M059J (cell line): ENCODE data around the gene HMCN2. TPM values are rescaled to one million over a fixed set of nuclear protein-coding genes. Genes with fewer than 3 reads are reported as not detected.

ENCODE experiments used
- DNase-seq: peaks from one replicate; pipeline ENCODE4 v3.0.0-alpha.2; 2012; ENCODE audit warnings: low read depth
- total RNA-seq: library from RNA; depleted of rRNA; stranded (reverse); fragments of >200 nt; shearing (Covaris generic); gene quantifications from 2 replicates; pipeline ENCODE4 v1.2.3, GENCODE V29; 2014; rRNA removed

HMCN2 gene, protein sequence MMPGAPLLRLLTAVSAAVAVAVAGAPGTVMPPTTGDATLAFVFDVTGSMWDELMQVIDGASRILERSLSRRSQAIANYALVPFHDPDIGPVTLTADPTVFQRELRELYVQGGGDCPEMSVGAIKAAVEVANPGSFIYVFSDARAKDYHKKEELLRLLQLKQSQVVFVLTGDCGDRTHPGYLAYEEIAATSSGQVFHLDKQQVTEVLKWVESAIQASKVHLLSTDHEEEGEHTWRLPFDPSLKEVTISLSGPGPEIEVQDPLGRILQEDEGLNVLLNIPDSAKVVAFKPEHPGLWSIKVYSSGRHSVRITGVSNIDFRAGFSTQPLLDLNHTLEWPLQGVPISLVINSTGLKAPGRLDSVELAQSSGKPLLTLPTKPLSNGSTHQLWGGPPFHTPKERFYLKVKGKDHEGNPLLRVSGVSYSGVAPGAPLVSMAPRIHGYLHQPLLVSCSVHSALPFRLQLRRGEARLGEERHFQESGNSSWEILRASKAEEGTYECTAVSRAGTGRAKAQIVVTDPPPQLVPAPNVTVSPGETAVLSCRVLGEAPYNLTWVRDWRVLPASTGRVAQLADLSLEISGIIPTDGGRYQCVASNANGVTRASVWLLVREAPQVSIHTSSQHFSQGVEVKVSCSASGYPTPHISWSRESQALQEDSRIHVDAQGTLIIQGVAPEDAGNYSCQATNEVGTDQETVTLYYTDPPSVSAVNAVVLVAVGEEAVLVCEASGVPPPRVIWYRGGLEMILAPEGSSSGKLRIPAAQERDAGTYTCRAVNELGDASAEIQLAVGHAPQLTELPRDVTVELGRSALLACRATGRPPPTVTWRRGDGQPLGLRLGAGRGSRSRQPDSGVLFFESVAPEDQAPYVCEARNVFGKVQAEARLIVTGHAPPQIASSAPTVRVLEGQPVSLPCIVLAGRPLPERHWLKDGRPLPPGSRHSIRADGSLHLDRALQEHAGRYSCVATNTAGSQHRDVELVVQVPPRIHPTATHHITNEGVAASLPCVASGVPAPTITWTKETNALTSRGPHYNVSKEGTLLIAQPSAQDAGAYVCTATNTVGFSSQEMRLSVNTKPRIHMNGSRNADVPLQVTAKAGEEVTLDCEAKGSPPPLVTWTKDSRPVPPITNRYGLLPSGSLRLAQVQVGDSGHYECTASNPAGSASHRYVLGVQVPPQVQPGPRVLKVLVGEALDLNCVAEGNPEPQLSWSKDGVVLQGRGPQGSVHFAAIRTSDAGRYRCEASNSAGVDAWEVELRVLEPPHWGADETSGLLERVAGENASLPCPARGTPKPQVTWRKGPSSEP (N-terminal part only)
- 0.66 TPM in 1 of 2 replicates, not detected in the other for total RNA-seq

DNA sequence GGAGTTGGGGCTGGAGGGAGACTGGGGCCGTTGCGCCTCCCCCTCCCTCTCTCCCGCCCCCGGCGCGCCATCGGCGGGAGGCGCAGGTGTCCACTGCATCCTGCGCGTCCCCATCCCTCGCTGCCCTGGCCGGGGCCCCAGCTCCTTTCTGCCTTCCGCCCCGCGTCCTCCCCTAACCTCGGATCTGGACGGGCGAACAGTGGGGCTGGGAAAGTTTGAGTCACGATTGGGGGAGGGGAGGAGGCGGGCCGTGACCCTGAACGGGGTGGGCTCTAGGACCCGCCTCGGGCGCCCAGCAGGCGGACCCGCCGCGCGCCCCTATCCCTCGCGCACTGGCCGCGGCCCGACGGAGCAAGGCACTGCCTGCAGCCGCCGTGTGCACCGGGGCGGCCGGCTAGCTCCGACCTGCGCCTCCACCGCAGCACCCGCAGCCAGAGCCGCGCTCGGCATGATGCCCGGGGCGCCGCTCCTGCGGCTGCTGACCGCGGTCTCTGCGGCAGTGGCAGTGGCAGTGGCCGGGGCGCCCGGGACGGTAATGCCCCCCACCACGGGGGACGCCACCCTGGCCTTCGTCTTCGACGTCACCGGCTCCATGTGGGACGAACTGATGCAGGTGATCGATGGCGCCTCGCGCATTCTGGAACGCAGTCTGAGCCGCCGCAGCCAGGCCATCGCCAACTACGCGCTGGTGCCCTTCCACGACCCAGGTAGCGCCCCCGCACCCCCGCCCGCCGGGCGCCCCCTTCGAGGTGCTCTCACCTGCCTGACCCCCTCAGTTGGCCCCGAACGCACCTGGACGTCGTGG is at the start of gene HMCN2:
HMCN2 (plus strand) TSS at position 330 of the 805 bp plus-strand sequence; CDS start at position 449, 119 bp downstream.
- DNase-seq = no peak

DNA sequence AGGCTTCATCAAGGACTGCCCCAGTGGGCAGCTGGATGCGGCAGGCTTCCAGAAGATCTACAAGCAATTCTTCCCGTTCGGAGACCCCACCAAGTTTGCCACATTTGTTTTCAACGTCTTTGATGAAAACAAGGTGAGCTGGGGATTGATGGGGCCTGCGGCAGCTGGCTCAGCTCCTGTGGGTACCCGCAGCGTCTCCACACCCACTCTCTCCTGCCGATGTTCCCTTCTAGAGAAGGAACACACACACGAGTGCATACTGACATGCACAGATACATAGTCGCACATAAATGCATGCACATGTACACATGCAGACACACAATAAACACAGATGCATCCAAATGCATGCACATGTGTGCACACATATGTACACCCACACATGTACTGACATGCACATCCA is 47.7 kb upstream of the HMCN2 start:
- no peak for DNase-seq

DNA sequence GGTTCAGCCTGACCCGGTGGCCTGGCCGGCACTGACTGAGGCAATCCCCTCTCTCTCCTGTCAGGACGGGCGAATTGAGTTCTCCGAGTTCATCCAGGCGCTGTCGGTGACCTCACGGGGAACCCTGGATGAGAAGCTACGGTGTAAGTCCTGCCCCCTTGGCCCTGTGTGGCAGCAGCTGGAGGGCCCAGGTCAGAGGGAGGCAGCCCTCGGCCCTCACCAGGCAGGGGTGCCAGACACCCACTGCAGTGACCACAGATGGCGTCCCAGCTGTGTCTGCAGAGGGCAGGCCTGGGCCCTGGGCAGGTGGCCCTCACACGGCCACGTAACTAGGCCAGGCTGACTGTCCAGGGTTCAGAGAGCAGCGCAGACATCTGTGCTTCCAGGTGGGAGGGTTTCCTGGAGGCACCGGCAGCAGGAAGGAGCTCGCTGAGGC is 45.9 kb upstream of the HMCN2 start:
- no peak for DNase-seq

DNA sequence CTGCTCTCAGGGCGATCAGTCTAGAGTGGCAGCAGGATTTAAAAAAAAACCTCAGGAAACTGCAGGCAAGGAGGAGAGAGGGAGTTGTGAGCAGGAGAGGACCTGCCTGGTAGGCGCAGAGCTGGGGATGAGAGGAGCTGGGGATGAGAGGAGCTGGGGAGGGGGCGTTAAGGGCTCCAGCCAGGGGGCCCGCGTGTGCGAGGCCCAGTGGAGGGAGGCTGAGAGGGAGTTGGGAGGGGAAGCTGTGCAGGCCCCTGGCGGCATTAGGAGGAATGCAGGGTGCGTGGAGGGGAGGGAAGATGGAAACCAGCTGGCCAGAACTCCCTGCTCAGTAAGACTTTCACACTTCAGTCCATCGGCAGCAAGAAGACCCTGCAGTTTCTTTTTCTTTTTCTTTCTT is 45.2 kb upstream of the HMCN2 start:
- no peak for DNase-seq

DNA sequence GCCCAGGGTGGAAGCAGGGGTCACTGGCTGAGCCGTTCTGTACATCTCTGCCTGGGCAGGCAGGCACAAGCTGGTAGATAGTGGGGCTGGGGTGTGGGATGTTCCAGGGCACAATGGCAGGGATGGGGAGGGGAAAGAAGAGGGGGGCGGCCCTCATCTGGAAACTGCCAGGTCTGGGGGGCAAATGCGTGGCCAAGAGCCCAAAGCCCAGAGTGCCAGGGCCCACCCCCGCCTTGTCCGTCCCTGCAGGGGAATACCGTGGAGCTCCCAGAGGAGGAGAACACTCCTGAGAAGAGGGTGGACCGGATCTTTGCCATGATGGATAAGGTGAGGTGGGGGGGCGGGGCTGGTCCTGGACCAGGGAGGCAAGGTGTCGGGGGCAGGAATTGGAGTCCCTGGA is 42.7 kb upstream of the HMCN2 start:
- no peak for DNase-seq

DNA sequence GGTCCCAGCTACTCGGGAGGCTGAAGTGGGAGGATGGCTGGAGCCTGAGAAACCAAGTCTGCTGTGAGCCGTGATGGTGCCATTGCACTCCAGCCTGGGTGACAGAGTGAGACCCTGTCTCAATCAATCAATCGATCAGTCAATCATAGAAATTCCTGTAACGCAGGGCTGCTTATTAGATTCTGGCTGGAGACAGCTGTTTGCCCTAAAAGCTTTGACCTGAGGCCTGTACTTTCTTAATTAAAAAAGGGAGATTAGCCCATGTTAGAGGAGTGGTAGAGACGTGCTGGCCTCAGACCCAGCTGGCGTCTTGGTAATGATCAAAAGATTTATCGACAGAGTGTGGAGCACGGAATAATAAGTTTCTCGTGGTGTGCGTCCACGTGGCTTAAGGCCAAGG is 40.5 kb upstream of the HMCN2 start:
- DNase-seq = no peak

DNA sequence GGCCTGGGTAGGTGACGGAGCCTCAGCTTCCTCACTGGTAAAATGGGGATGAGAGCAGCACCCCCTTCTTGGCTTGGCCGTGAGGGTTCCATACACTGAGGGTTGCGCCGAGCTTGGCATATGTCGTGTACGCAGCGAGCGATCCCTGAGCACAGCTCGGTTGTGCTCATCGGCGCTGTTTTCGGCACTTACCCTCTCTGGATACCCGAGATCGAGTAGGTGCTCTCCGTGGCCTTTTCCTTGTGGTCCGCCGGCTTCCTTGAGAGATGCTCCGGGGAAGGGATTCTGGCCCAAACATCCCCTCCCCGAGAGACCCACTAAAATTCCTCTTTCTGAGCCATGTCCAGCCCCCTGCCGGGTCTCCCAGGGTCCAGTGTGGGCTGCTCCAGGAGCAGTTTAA is 40.0 kb upstream of the HMCN2 start:
- DNase-seq = no peak

DNA sequence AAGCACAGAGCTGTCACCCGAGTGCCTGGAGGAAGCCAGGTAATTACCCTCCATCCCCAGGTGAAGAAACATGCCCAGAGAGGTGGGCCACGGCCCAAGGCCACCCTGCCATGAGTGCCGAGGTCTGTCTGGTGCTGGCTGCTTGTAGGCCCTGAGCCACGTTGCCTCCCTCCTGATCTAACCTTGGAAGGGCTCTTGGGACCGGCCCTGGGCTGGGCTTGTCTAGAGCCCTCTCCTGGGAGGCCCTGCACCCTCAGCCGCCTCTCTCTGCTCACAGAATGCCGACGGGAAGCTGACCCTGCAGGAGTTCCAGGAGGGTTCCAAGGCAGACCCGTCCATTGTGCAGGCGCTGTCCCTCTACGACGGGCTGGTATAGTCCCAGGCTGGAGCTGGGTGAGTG is 39.4 kb upstream of the HMCN2 start:
- DNase-seq = no peak

DNA sequence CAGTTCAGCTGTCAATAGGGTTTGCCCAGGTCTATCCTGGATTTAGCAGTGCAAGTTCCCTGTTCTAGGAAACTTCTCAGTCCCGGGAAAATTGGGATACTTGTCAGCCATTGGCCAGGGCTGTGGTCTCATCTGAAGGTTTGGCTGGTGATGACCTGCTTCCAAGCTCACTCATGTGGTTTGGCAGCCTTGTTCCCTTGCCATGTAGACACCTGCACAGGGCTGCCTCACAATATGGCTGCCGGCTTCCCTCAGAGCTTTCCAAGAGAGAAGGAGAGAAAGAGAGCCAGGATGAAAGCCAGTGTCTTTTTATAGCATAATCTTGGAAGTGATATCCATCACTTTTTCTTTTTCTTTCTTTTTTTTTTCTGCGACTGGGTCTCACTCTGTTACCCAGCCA is 37.7 kb upstream of the HMCN2 start:
- DNase-seq = no peak

DNA sequence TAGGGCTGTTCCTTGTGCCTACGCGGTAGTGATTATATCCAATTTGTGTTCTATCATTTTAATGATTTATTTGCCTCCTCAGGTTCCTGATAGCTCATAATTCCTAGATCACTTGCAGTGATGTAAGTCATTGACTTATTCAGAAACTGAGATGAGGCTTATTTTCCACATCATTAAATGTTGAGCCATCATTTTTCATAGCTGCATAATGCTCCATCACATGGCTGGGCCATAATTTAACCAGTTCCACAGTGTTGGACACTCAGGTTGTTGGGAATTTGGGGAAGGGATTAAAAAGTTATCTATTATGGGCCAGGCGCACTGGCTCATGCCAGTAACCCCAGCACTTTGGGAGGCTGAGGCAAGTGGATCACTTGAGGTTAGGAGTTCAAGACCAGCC is 35.8 kb upstream of the HMCN2 start:
- no peak for DNase-seq

DNA sequence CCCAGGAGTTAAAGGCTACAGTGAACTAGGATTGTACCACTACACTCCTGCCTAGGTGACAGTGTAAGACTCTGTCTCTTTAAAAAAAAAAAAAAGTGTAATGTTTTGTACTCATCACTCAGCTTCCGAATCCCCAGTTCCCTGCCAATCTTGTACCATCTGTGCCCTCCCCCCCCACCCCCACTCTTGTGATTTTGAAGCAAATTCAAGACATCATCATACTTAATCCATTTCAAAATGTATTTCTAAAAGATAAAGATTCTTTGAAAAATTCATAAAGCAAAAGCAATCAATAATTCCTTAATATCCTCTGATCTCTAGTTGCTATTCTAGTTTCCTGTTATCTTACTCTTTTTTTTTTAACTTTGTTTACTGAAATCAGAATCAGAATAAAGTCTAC is 34.9 kb upstream of the HMCN2 start:
- no peak for DNase-seq

DNA sequence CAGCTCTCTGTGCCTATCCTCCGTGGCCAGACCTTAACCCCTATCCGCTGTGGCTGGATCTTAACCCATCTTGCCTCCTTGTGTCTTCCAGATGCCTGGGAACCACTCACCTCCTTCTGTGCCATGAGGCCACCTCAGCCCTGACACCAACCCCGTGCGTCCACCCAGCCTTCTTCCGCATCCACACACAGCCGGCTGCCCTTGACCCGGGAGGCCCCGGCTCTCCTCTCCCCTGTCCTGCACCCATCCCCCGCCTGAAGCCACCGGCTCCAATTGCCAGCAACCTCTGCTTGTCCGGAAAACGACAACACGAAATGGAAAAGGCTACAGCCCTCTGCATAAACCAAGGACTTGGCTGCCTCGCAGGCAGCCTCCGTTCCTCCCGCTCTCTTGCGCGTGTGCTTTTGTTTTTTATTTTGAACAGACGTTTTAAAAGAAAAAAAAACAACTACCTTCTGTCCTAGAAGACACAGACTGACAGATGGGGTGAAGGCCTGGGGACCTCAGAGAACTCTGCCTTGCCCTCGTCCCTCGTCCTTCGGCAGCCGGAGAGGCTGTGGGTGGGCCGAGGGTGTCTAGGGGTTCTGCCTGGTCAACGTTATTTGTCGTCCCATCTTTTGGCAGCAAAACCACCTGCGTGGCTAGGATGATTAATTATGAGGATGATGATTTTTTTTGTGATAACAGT is 32.5 kb upstream of the HMCN2 start:
- no peak for DNase-seq

DNA sequence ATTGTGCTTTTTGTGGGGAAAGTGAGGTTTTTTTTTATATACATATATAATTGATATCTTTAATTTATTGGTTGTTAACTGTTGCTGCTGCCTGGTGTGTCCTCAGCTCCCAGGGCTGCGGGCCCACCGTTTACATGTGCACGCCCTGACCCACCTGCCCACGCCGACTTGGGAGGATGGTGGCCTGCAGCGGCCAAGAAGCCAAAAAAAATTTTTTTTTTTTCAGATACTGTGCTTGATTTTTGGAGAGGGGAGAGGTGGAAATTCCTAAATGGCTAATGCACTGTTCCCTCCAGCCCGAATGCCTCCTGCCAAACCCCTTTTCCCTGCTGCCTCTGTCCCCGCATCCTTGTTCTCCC is 32.0 kb upstream of the HMCN2 start:
- no peak for DNase-seq

DNA sequence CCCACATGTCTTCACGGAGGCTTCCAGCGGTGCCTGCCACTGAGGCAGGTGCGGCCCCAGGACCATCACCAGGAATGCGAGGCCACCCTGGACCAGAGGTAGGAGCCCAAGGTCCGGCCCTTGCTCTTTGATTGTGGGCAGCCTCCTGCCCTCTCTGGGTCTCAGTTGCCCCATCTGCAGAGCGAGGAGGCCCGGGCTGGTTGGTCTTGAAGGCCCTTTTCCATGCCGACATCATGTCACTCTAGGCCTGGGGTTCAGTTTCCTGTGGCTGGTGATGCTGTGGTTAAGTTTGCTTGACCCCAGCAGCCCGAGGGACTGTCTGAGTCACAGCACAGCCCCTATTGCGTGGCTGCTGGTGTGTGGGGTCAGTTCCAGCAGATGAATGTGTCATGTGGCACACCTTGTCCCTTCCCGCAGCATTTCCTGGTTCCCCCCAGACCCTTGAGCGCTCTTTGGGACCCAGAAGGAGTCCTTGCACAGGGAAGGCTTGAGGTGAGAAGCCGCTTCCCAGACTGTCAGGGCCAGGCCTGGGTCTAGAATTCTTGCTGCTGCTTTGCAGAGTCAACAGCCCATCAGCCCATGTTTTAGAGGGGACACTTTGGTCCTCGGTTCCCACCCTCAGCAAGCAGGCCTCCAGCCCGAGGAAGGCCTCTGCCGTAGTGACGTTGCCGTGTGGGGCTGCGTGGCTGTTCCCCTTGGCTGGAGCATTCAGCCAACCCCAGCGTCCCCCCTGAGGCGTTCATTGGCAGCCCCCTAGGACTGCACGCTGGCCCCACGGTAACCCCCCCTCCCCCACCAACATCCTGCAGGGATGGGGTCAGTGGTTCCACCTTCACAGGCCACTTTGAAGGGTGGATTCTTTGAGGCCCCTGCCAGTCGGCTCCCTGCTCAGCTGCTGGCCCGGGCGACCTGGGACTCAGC is 31.0 kb upstream of the HMCN2 start:
- peak; percentile 83 for DNase-seq

DNA sequence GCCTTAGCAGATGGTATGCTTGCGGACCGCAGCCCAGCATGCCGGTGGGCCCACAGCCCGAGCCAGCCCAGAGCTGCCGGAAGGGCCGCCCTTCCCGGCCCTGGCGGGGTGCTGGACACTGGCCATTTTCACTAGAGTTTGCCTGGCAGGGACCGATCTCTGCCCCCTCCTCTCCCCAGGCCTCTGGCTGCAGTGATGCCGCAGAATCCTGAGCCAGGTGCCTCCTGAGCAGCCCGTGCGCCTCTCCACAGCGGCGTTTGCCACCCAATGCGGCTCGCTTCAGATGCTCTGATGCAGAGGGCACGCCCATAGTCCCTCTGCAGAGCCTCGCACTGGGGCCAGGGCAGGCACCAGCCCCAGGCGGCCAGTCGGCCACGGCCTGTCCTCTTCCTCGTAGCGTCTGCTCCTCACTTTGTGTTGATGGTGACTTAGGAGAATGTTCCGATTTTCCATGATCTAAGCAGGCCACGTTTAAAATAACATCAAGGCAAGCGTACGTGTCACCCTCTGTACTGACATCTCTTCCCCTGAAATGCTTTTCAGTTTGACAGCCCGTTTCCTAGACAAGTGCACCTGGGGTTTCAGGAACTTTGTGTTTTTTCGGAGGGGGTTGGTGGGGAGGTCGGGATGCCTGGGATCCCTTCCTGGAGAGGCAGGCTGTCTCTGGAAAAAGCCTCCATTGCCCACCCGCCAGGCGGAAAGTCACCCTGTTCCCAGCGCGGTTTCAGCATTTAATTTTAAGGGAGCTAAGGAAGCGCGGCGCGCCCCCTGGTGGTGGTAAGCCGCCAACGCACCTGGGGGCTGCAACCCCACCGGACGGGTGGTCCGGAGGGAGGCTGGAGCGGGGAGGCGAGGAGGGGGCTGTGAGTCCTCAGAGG is 29.8 kb upstream of the HMCN2 start:
- DNase-seq = peak; percentile 46

DNA sequence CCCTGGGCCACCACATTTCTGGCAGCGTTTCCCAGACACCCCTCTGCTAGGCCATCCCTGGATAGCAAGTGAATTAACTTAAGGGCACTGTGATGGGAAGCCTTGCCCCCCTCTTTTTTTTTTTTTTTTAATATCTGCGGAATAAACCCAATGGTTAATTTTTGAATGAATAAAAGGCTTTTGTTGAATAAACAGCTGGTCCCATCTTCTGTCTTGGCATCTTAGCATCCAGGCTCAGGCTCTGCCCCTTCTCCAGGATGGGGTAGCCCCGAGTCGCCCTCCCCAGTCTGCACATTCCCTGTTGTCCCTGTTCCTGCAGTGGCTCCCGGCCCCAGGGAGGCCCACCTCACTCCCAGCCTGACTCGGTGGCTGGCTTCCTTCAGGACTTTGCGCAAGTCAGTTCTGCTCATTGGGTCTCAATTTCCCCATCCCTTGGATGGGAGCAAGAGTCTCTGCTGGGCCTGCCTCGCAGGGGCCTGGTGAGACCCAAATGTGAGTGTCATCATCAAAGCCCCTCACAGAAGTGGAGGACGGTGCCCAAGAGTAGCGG is 29.0 kb upstream of the HMCN2 start:
- no peak for DNase-seq

DNA sequence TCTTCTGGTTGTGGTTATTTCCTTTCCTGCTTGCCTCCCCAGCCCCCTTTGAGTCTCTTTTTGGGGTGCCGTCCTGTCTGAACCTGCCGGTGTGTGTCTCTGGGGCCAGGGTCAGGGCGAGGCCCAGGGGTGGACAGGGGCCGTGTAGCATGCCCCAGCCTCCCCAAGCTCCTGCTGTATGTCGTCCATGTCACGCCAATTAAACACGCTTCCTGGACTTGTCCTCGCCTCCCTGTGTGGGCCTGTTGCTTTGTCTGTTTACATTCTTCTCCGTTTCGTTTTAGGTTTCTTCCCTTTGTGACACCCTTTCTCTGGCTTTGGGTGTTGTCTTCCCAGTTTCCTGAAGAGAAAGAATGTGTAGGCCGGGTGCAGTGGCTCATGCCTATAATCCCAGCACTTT is 28.5 kb upstream of the HMCN2 start:
- no peak for DNase-seq
